Measurements from ENCODE around the gene PIGL.

Gene PIGL

GRCh38 chr17:16273499-16273898 is 56.5 kb downstream of the PIGL start:
- ChIA-PET CTCF (interaction anchor here (0.6 kb wide), 1 partner anchor 173 kb away, joined by 3 read pairs; no protein-coding TSS in a partner anchor), POLR2A (interaction anchor here (0.6 kb wide), 1 partner anchor 73 kb away, joined by 3 read pairs; no protein-coding TSS in a partner anchor)

GRCh38 chr17:16273929-16274339 is 56.9 kb downstream of the PIGL start:
- no peaks in the 10 kb centered on the region for H3K4me1 ChIP-seq (ENCODE audit: control extremely low read depth in 1 of 4, control insufficient read depth in 4 of 4, insufficient read depth in 4 of 4, low read length in 3 of 4)
- WGBS (ENCODE audit: insufficient coverage) = 82% methylated on average over 3 of the region's 6 CpGs
- DNase-seq = no peak
- H3K36me3 ChIP-seq (ENCODE audit: control insufficient read depth in 4 of 4, insufficient read depth in 4 of 4, low read length in 3 of 4) = peaks cover 0 to 9% (median 5%) of the 10 kb centered on the region in 4 experiments
- H3K27me3 ChIP-seq (replicated peaks in 2 of 5; ENCODE audit: control insufficient read depth in 4 of 5, insufficient read depth in 5 of 5, low read length in 4 of 5) = no peaks in the 10 kb centered on the region
- peak overlapping the region in 1 of 2 experiments; percentile 29 for H3K27ac ChIP-seq (ENCODE audit: insufficient read depth in 1 of 2, low read depth in 1 of 2, low read length in 2 of 2, poor library complexity in 1 of 2, severe bottlenecking in 2 of 2)
- no peak overlapping the region for H3K4me3 ChIP-seq (ENCODE audit: control insufficient read depth in 1 of 7, extremely low read depth in 1 of 7, insufficient read depth in 4 of 7, low read depth in 2 of 7, low read length in 6 of 7)
- CTCF ChIA-PET = no interaction called here
- POLR2A ChIA-PET = interaction anchor here (0.6 kb wide), 1 partner anchor 74 kb away, joined by 3 read pairs; no protein-coding TSS in a partner anchor
- peaks cover 0 to 11% (median 2%) of the 10 kb centered on the region in 5 experiments for H3K9me3 ChIP-seq (ENCODE audit: control extremely low read depth in 1 of 5, control insufficient read depth in 4 of 5, insufficient read depth in 2 of 5, low read depth in 1 of 5, low read length in 4 of 5)

More at GRCh38 chr17:16273499-16273898, 56.5 kb downstream of the PIGL start:
- Histone ChIP-seq H3K4me1 (ENCODE audit: control extremely low read depth in 1 of 4, control insufficient read depth in 4 of 4, insufficient read depth in 4 of 4, low read length in 3 of 4) (no peaks in the 10 kb centered on the region), H3K9me3 (ENCODE audit: control extremely low read depth in 1 of 5, control insufficient read depth in 4 of 5, insufficient read depth in 2 of 5, low read depth in 1 of 5, low read length in 4 of 5) (peaks cover 0 to 11% (median 2%) of the 10 kb centered on the region in 5 experiments), H3K27me3 (replicated peaks in 2 of 5; ENCODE audit: control insufficient read depth in 4 of 5, insufficient read depth in 5 of 5, low read length in 4 of 5) (no peaks in the 10 kb centered on the region), H3K4me3 (ENCODE audit: control insufficient read depth in 1 of 7, extremely low read depth in 1 of 7, insufficient read depth in 4 of 7, low read depth in 2 of 7, low read length in 6 of 7) (no peak overlapping the region), H3K36me3 (ENCODE audit: control insufficient read depth in 4 of 4, insufficient read depth in 4 of 4, low read length in 3 of 4) (peaks cover 0 to 6% (median 3%) of the 10 kb centered on the region in 4 experiments), H3K27ac (ENCODE audit: insufficient read depth in 1 of 2, low read depth in 1 of 2, low read length in 2 of 2, poor library complexity in 1 of 2, severe bottlenecking in 2 of 2) (peak overlapping the region in 1 of 2 experiments; percentile 29)
- WGBS (ENCODE audit: insufficient coverage) = 71% methylated on average over 1 of the region's 1 CpG
- DNase-seq = no peak

- H3K4me3 ChIP-seq (ENCODE audit: control insufficient read depth in 1 of 7, extremely low read depth in 1 of 7, insufficient read depth in 4 of 7, low read depth in 2 of 7, low read length in 6 of 7) = no peak overlapping the region
- H3K9me3 ChIP-seq (ENCODE audit: control extremely low read depth in 1 of 5, control insufficient read depth in 4 of 5, insufficient read depth in 2 of 5, low read depth in 1 of 5, low read length in 4 of 5) = peaks cover 0 to 11% (median 3%) of the 10 kb centered on the region in 5 experiments
- no peak for DNase-seq
- ChIA-PET CTCF (no interaction called here), POLR2A (no interaction called here)
- 100% methylated on average over 3 of the region's 5 CpGs for WGBS (ENCODE audit: insufficient coverage)
- H3K27ac ChIP-seq (ENCODE audit: insufficient read depth in 1 of 2, low read depth in 1 of 2, low read length in 2 of 2, poor library complexity in 1 of 2, severe bottlenecking in 2 of 2) = no peak overlapping the region
- H3K4me1 ChIP-seq (ENCODE audit: control extremely low read depth in 1 of 4, control insufficient read depth in 4 of 4, insufficient read depth in 4 of 4, low read length in 3 of 4) = no peaks in the 10 kb centered on the region
- H3K36me3 ChIP-seq (ENCODE audit: control insufficient read depth in 4 of 4, insufficient read depth in 4 of 4, low read length in 3 of 4) = peaks cover 0 to 17% (median 9%) of the 10 kb centered on the region in 4 experiments
- H3K27me3 ChIP-seq (replicated peaks in 2 of 5; ENCODE audit: control insufficient read depth in 4 of 5, insufficient read depth in 5 of 5, low read length in 4 of 5) = no peaks in the 10 kb centered on the region
Measured at GRCh38 chr17:16275024-16275423, 58.0 kb downstream of the PIGL start.

GRCh38 chr17:16277163-16277562 is 60.2 kb downstream of the PIGL start:
- Histone ChIP-seq H3K27ac (ENCODE audit: insufficient read depth in 1 of 2, low read depth in 1 of 2, low read length in 2 of 2, poor library complexity in 1 of 2, severe bottlenecking in 2 of 2) (no peak overlapping the region), H3K36me3 (ENCODE audit: control insufficient read depth in 4 of 4, insufficient read depth in 4 of 4, low read length in 3 of 4) (peaks cover 0 to 17% (median 9%) of the 10 kb centered on the region in 4 experiments), H3K27me3 (replicated peaks in 2 of 5; ENCODE audit: control insufficient read depth in 4 of 5, insufficient read depth in 5 of 5, low read length in 4 of 5) (no peaks in the 10 kb centered on the region), H3K4me1 (ENCODE audit: control extremely low read depth in 1 of 4, control insufficient read depth in 4 of 4, insufficient read depth in 4 of 4, low read length in 3 of 4) (no peaks in the 10 kb centered on the region), H3K4me3 (ENCODE audit: control insufficient read depth in 1 of 7, extremely low read depth in 1 of 7, insufficient read depth in 4 of 7, low read depth in 2 of 7, low read length in 6 of 7) (no peak overlapping the region), H3K9me3 (ENCODE audit: control extremely low read depth in 1 of 5, control insufficient read depth in 4 of 5, insufficient read depth in 2 of 5, low read depth in 1 of 5, low read length in 4 of 5) (peaks cover 0 to 11% (median 3%) of the 10 kb centered on the region in 5 experiments)
- peak in 2 of 3 donors; percentile 27 to 50 for DNase-seq
- 100% methylated on average over 1 of the region's 1 CpG for WGBS (ENCODE audit: insufficient coverage)
- ChIA-PET POLR2A (no interaction called here), CTCF (no interaction called here)

- CTCF ChIA-PET = interaction anchor here (0.7 to 1.6 kb wide), 2 partner anchors 9 to 17 kb away, joined by 3 read pairs; no protein-coding TSS in a partner anchor
- no peaks in the 10 kb centered on the region for H3K27me3 ChIP-seq (replicated peaks in 2 of 5; ENCODE audit: control insufficient read depth in 4 of 5, insufficient read depth in 5 of 5, low read length in 4 of 5)
- POLR2A ChIA-PET = no interaction called here
- no peak overlapping the region for H3K4me3 ChIP-seq (ENCODE audit: control insufficient read depth in 1 of 7, extremely low read depth in 1 of 7, insufficient read depth in 4 of 7, low read depth in 2 of 7, low read length in 6 of 7)
- WGBS (ENCODE audit: insufficient coverage) = 100% methylated on average over 1 of the region's 2 CpGs
- peaks cover 0 to 11% (median 9%) of the 10 kb centered on the region in 4 experiments for H3K36me3 ChIP-seq (ENCODE audit: control insufficient read depth in 4 of 4, insufficient read depth in 4 of 4, low read length in 3 of 4)
- H3K9me3 ChIP-seq (ENCODE audit: control extremely low read depth in 1 of 5, control insufficient read depth in 4 of 5, insufficient read depth in 2 of 5, low read depth in 1 of 5, low read length in 4 of 5) = peaks cover 0 to 11% (median 3%) of the 10 kb centered on the region in 5 experiments
- DNase-seq = no peak
- H3K4me1 ChIP-seq (ENCODE audit: control extremely low read depth in 1 of 4, control insufficient read depth in 4 of 4, insufficient read depth in 4 of 4, low read length in 3 of 4) = peaks cover 7 to 16% (median 13%) of the 10 kb centered on the region in 4 experiments
- no peak overlapping the region for H3K27ac ChIP-seq (ENCODE audit: insufficient read depth in 1 of 2, low read depth in 1 of 2, low read length in 2 of 2, poor library complexity in 1 of 2, severe bottlenecking in 2 of 2)
Measured at GRCh38 chr17:16281351-16281750, 64.3 kb downstream of the PIGL start.

GRCh38 chr17:16282522-16282921 is 65.5 kb downstream of the PIGL start:
- ChIA-PET POLR2A (no interaction called here), CTCF (interaction anchor here (1.2 kb wide), 1 partner anchor 60 kb away, joined by 3 read pairs; no protein-coding TSS in a partner anchor)
- Histone ChIP-seq H3K27ac (ENCODE audit: insufficient read depth in 1 of 2, low read depth in 1 of 2, low read length in 2 of 2, poor library complexity in 1 of 2, severe bottlenecking in 2 of 2) (no peak overlapping the region), H3K36me3 (ENCODE audit: control insufficient read depth in 4 of 4, insufficient read depth in 4 of 4, low read length in 3 of 4) (peaks cover 0 to 11% (median 9%) of the 10 kb centered on the region in 4 experiments), H3K4me3 (ENCODE audit: control insufficient read depth in 1 of 7, extremely low read depth in 1 of 7, insufficient read depth in 4 of 7, low read depth in 2 of 7, low read length in 6 of 7) (no peak overlapping the region), H3K9me3 (ENCODE audit: control extremely low read depth in 1 of 5, control insufficient read depth in 4 of 5, insufficient read depth in 2 of 5, low read depth in 1 of 5, low read length in 4 of 5) (peaks cover 0 to 4% (median 1%) of the 10 kb centered on the region in 5 experiments), H3K4me1 (ENCODE audit: control extremely low read depth in 1 of 4, control insufficient read depth in 4 of 4, insufficient read depth in 4 of 4, low read length in 3 of 4) (peaks cover 18 to 28% (median 24%) of the 10 kb centered on the region in 4 experiments), H3K27me3 (replicated peaks in 2 of 5; ENCODE audit: control insufficient read depth in 4 of 5, insufficient read depth in 5 of 5, low read length in 4 of 5) (no peaks in the 10 kb centered on the region)
- no peak for DNase-seq

GRCh38 chr17:16283705-16284104 is 66.7 kb downstream of the PIGL start:
- no peak overlapping the region for H3K27ac ChIP-seq (ENCODE audit: insufficient read depth in 1 of 2, low read depth in 1 of 2, low read length in 2 of 2, poor library complexity in 1 of 2, severe bottlenecking in 2 of 2)
- H3K9me3 ChIP-seq (ENCODE audit: control extremely low read depth in 1 of 5, control insufficient read depth in 4 of 5, insufficient read depth in 2 of 5, low read depth in 1 of 5, low read length in 4 of 5) = peaks cover 0 to 2% (median 0%) of the 10 kb centered on the region in 5 experiments
- H3K27me3 ChIP-seq (replicated peaks in 2 of 5; ENCODE audit: control insufficient read depth in 4 of 5, insufficient read depth in 5 of 5, low read length in 4 of 5) = no peaks in the 10 kb centered on the region
- CTCF ChIA-PET = interaction anchor here (0.8 to 1.2 kb wide), 2 partner anchors 22 to 61 kb away, joined by 3 read pairs; no protein-coding TSS in a partner anchor
- H3K36me3 ChIP-seq (ENCODE audit: control insufficient read depth in 4 of 4, insufficient read depth in 4 of 4, low read length in 3 of 4) = peaks cover 0 to 10% (median 6%) of the 10 kb centered on the region in 4 experiments
- POLR2A ChIA-PET = no interaction called here
- peaks cover 20 to 39% (median 34%) of the 10 kb centered on the region in 4 experiments for H3K4me1 ChIP-seq (ENCODE audit: control extremely low read depth in 1 of 4, control insufficient read depth in 4 of 4, insufficient read depth in 4 of 4, low read length in 3 of 4)
- H3K4me3 ChIP-seq (ENCODE audit: control insufficient read depth in 1 of 7, extremely low read depth in 1 of 7, insufficient read depth in 4 of 7, low read depth in 2 of 7, low read length in 6 of 7) = no peak overlapping the region
- WGBS (ENCODE audit: insufficient coverage) = 100% methylated on average over 2 of the region's 9 CpGs
- no peak for DNase-seq
